ENCODE measurements around the gene LGALS14. TPM values are rescaled to one million over a fixed set of nuclear protein-coding genes. Genes with fewer than 3 reads are reported as not detected.

The LGALS14 gene
- total and polyA plus RNA-seq, 2 of the 8 experiments (the other 6 are each of a cell fraction or from before 2014, with no cell fraction given) = 0.50 to 0.77 TPM

GRCh38 chr19:39681416-39681815 lies 22.9 kb upstream of the LGALS14 start:
- no peak overlapping the region for H2BK120ac ChIP-seq (replicated peaks; ENCODE audit: low read depth, low read length)
- 0 out of 2 replicates have a peak overlapping the region, but pooled peaks have one; percentile 47 for H2AK5ac ChIP-seq (ENCODE audit: low read depth, low read length)
- no peak overlapping the region for H2AFZ ChIP-seq (ENCODE audit: low read length)
- ChIA-PET POLR2A (ENCODE audit: partially characterized antibody) (no interaction called here), CTCF (ENCODE audit: partially characterized antibody) (interaction anchor here (1.4 to 2.2 kb wide), 3 partner anchors 10 to 150 kb away, joined by 3 to 8 read pairs (median 3); no protein-coding TSS in a partner anchor)
- no peak overlapping the region; the same call in 1 of the 2 replicates for H2BK12ac ChIP-seq (ENCODE audit: low read depth, low read length)
- H3K23ac ChIP-seq (ENCODE audit: insufficient read length) = no peak overlapping the region
- WGBS, 2 experiments (ENCODE audit: extremely low coverage in 1 of 2, insufficient coverage in 1 of 2, insufficient read length in 1 of 2, insufficient replicate concordance in 2 of 2, low coverage in 1 of 2, low lambda C conversion rate in 2 of 2, missing lambda C conversion rate in 1 of 2) = 95% methylated on average over 5 of the region's 5 CpGs; no CpG with 5 or more reads in 1 of the 2 experiments
- no peak overlapping the region for H2BK20ac ChIP-seq (ENCODE audit: low read length)
- no peak overlapping the region for H4K91ac ChIP-seq (replicated peaks; ENCODE audit: insufficient read length, low read length)
- no peaks in the 10 kb centered on the region for H3K4me1 ChIP-seq (replicated peaks in 1 of 4; ENCODE audit: control insufficient read depth in 3 of 4, insufficient read depth in 4 of 4, low read length in 3 of 4)
- H3K79me1 ChIP-seq (ENCODE audit: low read depth, low read length) = no peaks in the 10 kb centered on the region
- H3K9me3 ChIP-seq (ENCODE audit: insufficient read depth in 2 of 2, low read depth in 1 of 2, low read length in 1 of 2) = no peaks in the 10 kb centered on the region
- H3K18ac ChIP-seq (ENCODE audit: extremely low read depth, low read length) = no peak overlapping the region
- no peaks in the 10 kb centered on the region for H3K79me2 ChIP-seq (ENCODE audit: control insufficient read depth in 1 of 2, insufficient read depth in 2 of 2, low read length in 2 of 2)
- 0 out of 2 replicates have a peak overlapping the region, but pooled peaks have one; percentile 9 for H2BK5ac ChIP-seq (ENCODE audit: low read depth, low read length)
- no peak overlapping the region; a peak in 1 of 7 replicates for H3K9ac ChIP-seq (replicated peaks in 1 of 4; ENCODE audit: extremely low read depth in 1 of 4, low read depth in 3 of 4, low read length in 3 of 4)
- no peak overlapping the region for H3K4me2 ChIP-seq (ENCODE audit: insufficient read depth in 1 of 2, low read depth in 2 of 2, low read length in 2 of 2)
- H4K5ac ChIP-seq (ENCODE audit: insufficient read length, low read depth, low read length) = no peak overlapping the region
- no peak overlapping the region for H3K56ac ChIP-seq (replicated peaks; ENCODE audit: insufficient read length, low read depth, low read length)
- H3K4ac ChIP-seq (replicated peaks; ENCODE audit: insufficient read length, low read depth, low read length) = no peak overlapping the region
- FAIRE-seq = no peak
- no peaks in the 10 kb centered on the region; the same call in 1 of the 2 replicates for H3K23me2 ChIP-seq (ENCODE audit: low read depth, low read length)
- H3K27ac ChIP-seq (ENCODE audit: low read depth, low read length) = no peak overlapping the region
- no peak overlapping the region for H3K4me3 ChIP-seq (ENCODE audit: extremely low read depth in 1 of 4, insufficient read depth in 2 of 4, low read depth in 3 of 4, low read length in 4 of 4)
- H3K36me3 ChIP-seq (ENCODE audit: control insufficient read depth in 2 of 4, insufficient read depth in 4 of 4, low read length in 3 of 4) = no peaks in the 10 kb centered on the region
- no peaks in the 10 kb centered on the region for H3K27me3 ChIP-seq (replicated peaks in 1 of 4; ENCODE audit: control insufficient read depth in 3 of 4, extremely low read depth in 1 of 4, insufficient read depth in 3 of 4, low read length in 3 of 4)
- peaks cover 0 to 4% of the 10 kb centered on the region in 2 experiments for H4K20me1 ChIP-seq (replicated peaks in 1 of 2; ENCODE audit: control insufficient read depth in 1 of 2, insufficient read depth in 2 of 2, low read length in 2 of 2)
- H3K14ac ChIP-seq (ENCODE audit: insufficient read length) = no peak overlapping the region
- H4K8ac ChIP-seq (ENCODE audit: extremely low read depth, insufficient read depth, low read length) = no peak overlapping the region
- H2BK15ac ChIP-seq (ENCODE audit: low read length) = no peak overlapping the region
- no peak for DNase-seq (ENCODE audit: low read depth in 1 of 2, low spot score in 2 of 2)
- no peak for TF ChIP-seq ATF3 (IDR thresholded peaks at IDR 0.05; ENCODE audit: insufficient read depth, low read depth, low read length)
- TF ChIP-seq EGR1 (IDR thresholded peaks at IDR 0.05; ENCODE audit: borderline replicate concordance, low read depth, low read length) = no peak
- TF ChIP-seq NANOG (IDR thresholded peaks at IDR 0.05; ENCODE audit: insufficient read depth, low read depth, low read length, poor library complexity, severe bottlenecking) = no peak
- TF ChIP-seq MAFK (IDR thresholded peaks at IDR 0.05; ENCODE audit: low read depth, low read length) = no peak
- TF ChIP-seq ASH2L (IDR thresholded peaks at IDR 0.05; ENCODE audit: low read length) = no peak
- TF ChIP-seq KDM5A (IDR thresholded peaks at IDR 0.05; ENCODE audit: low read length) = no peak
- no peak for TF ChIP-seq JUND (IDR thresholded peaks at IDR 0.05; ENCODE audit: low read length)
- no peak for TF ChIP-seq CHD2 (IDR thresholded peaks at IDR 0.05; ENCODE audit: low read length)
- TF ChIP-seq EZH2 (IDR thresholded peaks at IDR 0.05; ENCODE audit: low read depth, low read length, severe bottlenecking) = no peak
- no peak for TF ChIP-seq SP4 (IDR thresholded peaks at IDR 0.05; ENCODE audit: low read length)
- TF ChIP-seq CEBPB (IDR thresholded peaks at IDR 0.05; ENCODE audit: low read depth, low read length) = no peak
- no peak for TF ChIP-seq RBBP5 (IDR thresholded peaks at IDR 0.05; ENCODE audit: borderline replicate concordance, low read depth, low read length)
- TF ChIP-seq POLR2A (IDR thresholded peaks at IDR 0.05; ENCODE audit: control extremely low read depth in 1 of 2, low read depth in 2 of 2, low read length in 2 of 2) = no peak
- TF ChIP-seq RNF2 (IDR thresholded peaks at IDR 0.05; ENCODE audit: borderline replicate concordance, low read depth, low read length, missing control alignments, poor library complexity, severe bottlenecking) = no peak

Data from H1 (cell line).